Gastroesophageal sphincter (tissue), 4 donors: Measurements from ENCODE around the gene OXER1. TPM values are rescaled to one million over a fixed set of nuclear protein-coding genes. Genes with fewer than 3 reads are reported as not detected.

Source experiments
- ATAC-seq: fragments of 150-250 bp; one replicate; pipeline ENCODE4 v1.9.1; 2016; ENCODE audit warnings: mild to moderate bottlenecking, moderate library complexity
- H3K27ac ChIP-seq, 4 donors: fragments of 200-600 bp; sonication (generic) in 3 of 4; 1 replicate in 3 of 4; 2 replicates in 1 of 4; pipeline ENCODE4 v1.5.1; 2016 to 2019
- H3K27me3 ChIP-seq: fragments of 200-600 bp; sonication (generic); one replicate; pipeline ENCODE4 v1.5.1; 2019
- H3K36me3 ChIP-seq, 2 donors: fragments of 200-600 bp; sonication (generic); one replicate each; pipeline ENCODE4 v1.5.1; 2019; ENCODE audit warnings: control low read depth in 1 of 2
- H3K4me1 ChIP-seq, 3 donors: fragments of 200-600 bp; sonication (generic); 1 replicate in 2 of 3; 2 replicates in 1 of 3; pipeline ENCODE4 v1.5.1; 2016 to 2019; ENCODE audit warnings: control low read depth in 2 of 3
- H3K4me3 ChIP-seq, 2 donors: fragments of 200-600 bp; sonication (generic); one replicate each; pipeline ENCODE4 v1.5.1; 2019; ENCODE audit warnings: mild to moderate bottlenecking in 1 of 2, moderate library complexity in 1 of 2
- H3K9me3 ChIP-seq, 3 donors: fragments of 200-600 bp; sonication (generic); one replicate each; pipeline ENCODE4 v1.5.1; 2017 to 2019; ENCODE audit warnings: control low read depth in 2 of 3
- CTCF ChIP-seq, 4 experiments: fragments of 200-600 bp in 2 of 4; fragments of 450-650 bp in 2 of 4; sonication (generic) in 1 of 4; IDR thresholded peaks; one replicate each; pipeline ENCODE4 v1.5.1; 2017 to 2019; ENCODE audit warnings: antibody characterized with exemption in 4 of 4, mild to moderate bottlenecking in 2 of 4, moderate library complexity in 2 of 4
- EP300 ChIP-seq: sonication (generic); formaldehyde crosslinking; IDR thresholded peaks from one replicate; pipeline ENCODE4 v1.6.1; 2017; ENCODE audit warnings: antibody characterized with exemption, mild to moderate bottlenecking
- POLR2A ChIP-seq, 2 donors: fragments of 450-650 bp; IDR thresholded peaks; one replicate each; pipeline ENCODE4 v1.6.1; 2017; ENCODE audit warnings: antibody characterized with exemption in 2 of 2, mild to moderate bottlenecking in 2 of 2, moderate library complexity in 1 of 2
- POLR2AphosphoS5 ChIP-seq: sonication (generic); formaldehyde crosslinking; IDR thresholded peaks from one replicate; pipeline ENCODE4 v1.6.1; 2017; ENCODE audit warnings: antibody characterized with exemption
- WGBS, 2 donors: methylation state at CpG; one replicate each; pipeline ENCODE4 v1.1.5; 2018; ENCODE audit warnings: low coverage in 1 of 2; 5-methylcytosine and 5-hydroxymethylcytosine counted together
- total RNA-seq, 4 donors: library from RNA; depleted of rRNA; stranded (reverse); fragments of >200 nt; gene quantifications; one replicate each; pipeline ENCODE4 v1.1.0, GENCODE V29; 2016

OXER1 gene
- total RNA-seq, 4 donors from 2014 or later = 0.37 to 2.3 (median 1.2) TPM

DNA sequence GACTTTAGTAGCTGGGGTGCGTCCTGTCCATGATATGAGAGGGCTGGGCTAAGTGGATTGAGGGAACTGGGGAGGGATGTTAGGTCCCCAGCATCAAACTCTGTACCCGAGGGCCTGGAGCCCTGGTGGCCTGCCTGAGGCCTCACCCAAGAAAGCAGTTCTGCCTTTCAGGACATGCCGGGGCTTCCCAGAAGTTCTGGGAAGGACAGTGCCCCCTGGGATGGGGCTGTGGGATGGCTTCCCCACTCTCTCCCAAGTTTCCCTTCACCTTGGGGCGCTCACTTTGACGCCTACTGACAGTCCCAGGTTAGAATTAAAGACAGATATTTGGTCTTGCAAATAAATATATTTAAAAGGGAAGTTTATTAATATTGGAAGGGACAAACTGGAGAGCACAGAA lies 1.8 kb downstream of the OXER1 start:
- Histone ChIP-seq H3K27me3 (no peaks in the 10 kb centered on the region), H3K4me3 (no peak overlapping the region), H3K9me3 (no peaks in the 10 kb centered on the region), H3K27ac (no peak overlapping the region), H3K36me3 (peaks cover 0 to 20% of the 10 kb centered on the region in 2 donors), H3K4me1 (no peaks in the 10 kb centered on the region)
- 100% methylated on average over 1 of the region's 5 CpGs for WGBS, 2 donors
- ATAC-seq = no peak
- TF ChIP-seq POLR2A (IDR thresholded peaks at IDR 0.05) (no peak), CTCF (IDR thresholded peaks at IDR 0.05) (no peak), POLR2AphosphoS5 (no peak), EP300 (no peak)

- no peaks in the 10 kb centered on the region for H3K9me3 ChIP-seq
These were observed 2.4 kb downstream of the OXER1 start for GRCh38 chr2:42761554-42761953.

GRCh38 chr2:42758751-42759150 lies 5.2 kb downstream of the OXER1 start:
- WGBS, 2 donors = 93% methylated on average over 1 of the region's 1 CpG; no CpG with 5 or more reads in 1 of the 2 donors
- H3K9me3 ChIP-seq = no peaks in the 10 kb centered on the region
- peaks cover 0 to 40% of the 10 kb centered on the region in 2 donors for H3K36me3 ChIP-seq
- no peak for TF ChIP-seq EP300
- no peak for TF ChIP-seq CTCF (IDR thresholded peaks at IDR 0.05)
- no peak for TF ChIP-seq POLR2AphosphoS5
- no peak for TF ChIP-seq POLR2A (IDR thresholded peaks at IDR 0.05)
- H3K4me1 ChIP-seq = peaks cover 0 to 19% (median 0%) of the 10 kb centered on the region in 3 donors
- H3K4me3 ChIP-seq = no peak overlapping the region
- ATAC-seq = no peak
- no peaks in the 10 kb centered on the region for H3K27me3 ChIP-seq
- no peak overlapping the region for H3K27ac ChIP-seq

More at GRCh38 chr2:42761554-42761953, 2.4 kb downstream of the OXER1 start:
- Histone ChIP-seq H3K4me1 (no peaks in the 10 kb centered on the region), H3K4me3 (no peak overlapping the region), H3K27me3 (no peaks in the 10 kb centered on the region), H3K36me3 (peaks cover 0 to 15% of the 10 kb centered on the region in 2 donors), H3K27ac (no peak overlapping the region)
- TF ChIP-seq POLR2A (IDR thresholded peaks at IDR 0.05) (no peak), EP300 (no peak), POLR2AphosphoS5 (no peak), CTCF (IDR thresholded peaks at IDR 0.05) (no peak)
- 94 to 96% methylated on average over 4 to 5 of the region's 9 CpGs for WGBS, 2 donors
- no peak for ATAC-seq

DNA sequence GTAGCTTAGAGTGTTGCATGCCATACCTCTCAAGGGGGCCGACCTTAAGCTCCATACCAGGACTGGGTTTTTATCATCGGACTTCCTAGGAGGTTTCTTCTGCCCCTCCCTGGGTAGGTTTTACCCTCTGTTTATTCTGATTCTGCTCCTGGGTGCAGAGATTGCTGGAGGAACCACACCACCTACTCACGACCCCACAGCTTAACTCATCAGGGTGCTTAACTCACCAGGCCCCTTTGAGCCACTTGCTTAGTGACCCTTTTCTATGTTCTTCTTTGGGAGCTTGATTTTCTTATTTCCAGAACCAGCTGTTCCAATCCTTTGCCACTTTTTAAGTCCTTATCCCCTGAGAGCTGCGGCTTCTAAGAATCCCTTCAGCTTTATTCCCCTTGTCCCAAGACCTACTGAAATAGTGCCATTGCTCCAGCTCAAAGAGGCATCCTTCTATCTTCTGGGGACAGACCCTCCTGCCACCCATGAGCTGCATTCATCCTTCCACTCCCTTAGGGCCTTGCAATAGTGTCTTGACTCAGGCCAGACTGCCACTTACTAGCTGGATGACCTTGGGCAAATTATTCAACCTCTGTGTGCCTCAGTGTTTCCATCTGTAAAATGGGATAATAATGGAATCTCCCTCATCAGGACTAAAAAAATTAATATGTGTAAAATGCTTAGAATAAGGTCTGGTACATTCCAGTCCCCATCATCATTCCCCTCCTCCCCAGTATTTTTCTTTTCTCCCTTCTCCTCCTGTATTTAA lies 5.8 kb downstream of the OXER1 start:
- Histone ChIP-seq H3K36me3 (peaks cover 0 to 41% of the 10 kb centered on the region in 2 donors), H3K4me1 (peaks cover 0 to 24% (median 0%) of the 10 kb centered on the region in 3 donors), H3K27ac (no peak overlapping the region), H3K4me3 (no peak overlapping the region), H3K27me3 (no peaks in the 10 kb centered on the region), H3K9me3 (no peaks in the 10 kb centered on the region)
- TF ChIP-seq POLR2A (IDR thresholded peaks at IDR 0.05) = no peak
- no peak for TF ChIP-seq POLR2AphosphoS5
- TF ChIP-seq EP300 = no peak
- no peak for TF ChIP-seq CTCF (IDR thresholded peaks at IDR 0.05)
- WGBS, 2 donors = 78 to 94% methylated on average over 2 to 4 of the region's 4 CpGs
- ATAC-seq = no peak

- Histone ChIP-seq H3K9me3 (no peaks in the 10 kb centered on the region), H3K36me3 (peaks cover 0 to 42% of the 10 kb centered on the region in 2 donors), H3K4me1 (peaks cover 0 to 24% (median 0%) of the 10 kb centered on the region in 3 donors), H3K27ac (no peak overlapping the region), H3K4me3 (no peak overlapping the region), H3K27me3 (no peaks in the 10 kb centered on the region)
- ATAC-seq = no peak
- no CpG with 5 or more reads among the region's 6 CpGs for WGBS, 2 donors
- TF ChIP-seq CTCF (IDR thresholded peaks at IDR 0.05) = no peak
- TF ChIP-seq POLR2AphosphoS5 = no peak
- TF ChIP-seq EP300 = no peak
- TF ChIP-seq POLR2A (IDR thresholded peaks at IDR 0.05) = no peak
These were observed 6.9 kb downstream of the OXER1 start for GRCh38 chr2:42756966-42757513.
